H9 (cell line): Measurements from ENCODE around the gene SHTN1. TPM values are rescaled to one million over a fixed set of nuclear protein-coding genes. Genes with fewer than 3 reads are reported as not detected.

Experiments
- DNase-seq: peaks from one replicate; pipeline ENCODE4 v3.0.0-alpha.2; 2017
- H2AFZ ChIP-seq: one replicate; pipeline ENCODE4 v1.6.1; 2013; ENCODE audit warnings: mild to moderate bottlenecking, low read length, control low read depth, moderate library complexity
- H2AK5ac ChIP-seq: 2 replicates; pipeline ENCODE4 v1.6.1; 2013; ENCODE audit warnings: low read length, control low read depth, mixed read lengths; ENCODE audit not compliant: insufficient read length
- H2BK120ac ChIP-seq: one replicate; pipeline ENCODE4 v1.6.1; 2013; ENCODE audit warnings: low read depth, mild to moderate bottlenecking, low read length, control low read depth, inconsistent platforms; ENCODE audit not compliant: poor library complexity, severe bottlenecking
- H2BK12ac ChIP-seq: 2 replicates; pipeline ENCODE4 v1.6.1; 2013; ENCODE audit warnings: low read length, control low read depth, mixed read lengths, low read depth; ENCODE audit not compliant: insufficient read length
- H2BK15ac ChIP-seq: 2 replicates; pipeline ENCODE4 v1.6.1; 2013; ENCODE audit warnings: low read depth, low read length, control low read depth
- H2BK20ac ChIP-seq: one replicate; pipeline ENCODE4 v1.6.1; 2013; ENCODE audit warnings: low read depth, mild to moderate bottlenecking, low read length, control low read depth, inconsistent platforms; ENCODE audit not compliant: poor library complexity, severe bottlenecking
- H2BK5ac ChIP-seq: 2 replicates; pipeline ENCODE4 v1.6.1; 2013; ENCODE audit warnings: low read length, control low read depth, mixed read lengths; ENCODE audit not compliant: insufficient read length
- H3K14ac ChIP-seq: 2 replicates; pipeline ENCODE4 v1.6.1; 2013; ENCODE audit warnings: low read length, control low read depth; ENCODE audit not compliant: insufficient read depth
- H3K18ac ChIP-seq: 2 replicates; pipeline ENCODE4 v1.6.1; 2013; ENCODE audit warnings: low read depth, mild to moderate bottlenecking, mixed read lengths, low read length, control low read depth; ENCODE audit not compliant: insufficient read length
- H3K23ac ChIP-seq: 2 replicates; pipeline ENCODE4 v1.6.1; 2013; ENCODE audit warnings: low read length, control low read depth, mixed read lengths, low read depth; ENCODE audit not compliant: insufficient read length
- H3K23me2 ChIP-seq: 2 replicates; pipeline ENCODE4 v1.6.1; 2013; ENCODE audit warnings: low read depth, mild to moderate bottlenecking, mixed read lengths, low read length, control low read depth; ENCODE audit not compliant: insufficient read length, poor library complexity, severe bottlenecking
- H3K27ac ChIP-seq: 2 replicates; pipeline ENCODE4 v1.5.1; 2013; ENCODE audit warnings: low read length, control low read depth, mixed read lengths, low read depth; ENCODE audit not compliant: insufficient read length
- H3K27me3 ChIP-seq: 2 replicates; pipeline ENCODE4 v1.6.1; 2013; ENCODE audit warnings: low read length, control low read depth, inconsistent platforms; ENCODE audit not compliant: insufficient read depth
- H3K4ac ChIP-seq: 2 replicates; pipeline ENCODE4 v1.6.1; 2013; ENCODE audit warnings: low read depth, mild to moderate bottlenecking, control low read depth, inconsistent platforms, low read length, moderate library complexity
- H3K4me1 ChIP-seq: 2 replicates; pipeline ENCODE4 v1.6.1; 2013; ENCODE audit warnings: low read length, control low read depth, inconsistent platforms; ENCODE audit not compliant: insufficient read depth
- H3K4me2 ChIP-seq: 2 replicates; pipeline ENCODE4 v1.6.1; 2013; ENCODE audit warnings: low read length, control low read depth, mixed read lengths; ENCODE audit not compliant: insufficient read length, insufficient read depth
- H3K56ac ChIP-seq: 2 replicates; pipeline ENCODE4 v1.6.1; 2013; ENCODE audit warnings: low read depth, mild to moderate bottlenecking, mixed read lengths, low read length, control low read depth; ENCODE audit not compliant: insufficient read length
- H3K79me1 ChIP-seq: 2 replicates; pipeline ENCODE4 v1.6.1; 2013; ENCODE audit warnings: low read depth, mild to moderate bottlenecking, moderate library complexity, low read length, control low read depth, inconsistent platforms; ENCODE audit not compliant: insufficient read depth, poor library complexity, severe bottlenecking
- H3K79me2 ChIP-seq: 2 replicates; pipeline ENCODE4 v1.6.1; 2013; ENCODE audit warnings: low read length, control low read depth, inconsistent platforms; ENCODE audit not compliant: insufficient read depth
- H3K9ac ChIP-seq: 2 replicates; pipeline ENCODE4 v1.6.1; 2013; ENCODE audit warnings: low read length, control low read depth, mixed read lengths; ENCODE audit not compliant: insufficient read length; ENCODE audit errors: extremely low read depth
- H3K9me3 ChIP-seq: one replicate; pipeline ENCODE4 v1.6.1; 2013; ENCODE audit warnings: low read depth, low read length, inconsistent platforms; ENCODE audit not compliant: control insufficient read depth
- H3T11ph ChIP-seq: one replicate; pipeline ENCODE4 v1.6.1; 2013; ENCODE audit warnings: mild to moderate bottlenecking, low read length, control low read depth, inconsistent platforms
- H4K20me1 ChIP-seq: one replicate; pipeline ENCODE4 v1.6.1; 2013; ENCODE audit not compliant: control insufficient read depth, insufficient read length, insufficient read depth
- H4K5ac ChIP-seq: 2 replicates; pipeline ENCODE4 v1.6.1; 2013; ENCODE audit warnings: low read depth, mild to moderate bottlenecking, mixed read lengths, low read length, control low read depth; ENCODE audit not compliant: insufficient read length
- H4K8ac ChIP-seq: replicated peaks from 2 replicates; pipeline ENCODE4 v1.6.1; 2013; ENCODE audit warnings: low read length, control low read depth, mixed read lengths, low read depth; ENCODE audit not compliant: insufficient read length
- H4K91ac ChIP-seq: 2 replicates; pipeline ENCODE4 v1.6.1; 2013; ENCODE audit warnings: low read depth, mild to moderate bottlenecking, moderate library complexity, mixed read lengths, low read length, control low read depth; ENCODE audit not compliant: insufficient read length
- H3K27ac Mint-ChIP-seq, 3 experiments: 2 replicates in 2 of 3; 3 replicates in 1 of 3; pipeline ENCODE4 v1.8.0; 2020 to 2021; ENCODE audit warnings: mixed read lengths in 3 of 3, mild to moderate bottlenecking in 1 of 3, moderate library complexity in 1 of 3
- H3K27me3 Mint-ChIP-seq: 2 replicates; pipeline ENCODE4 v1.8.0; 2021; ENCODE audit warnings: low read depth, mild to moderate bottlenecking, moderate library complexity, mixed read lengths
- H3K36me3 Mint-ChIP-seq, 3 experiments: 2 replicates in 2 of 3; 3 replicates in 1 of 3; pipeline ENCODE4 v1.8.0; 2020 to 2021; ENCODE audit warnings: low read depth in 3 of 3, mixed read lengths in 3 of 3; ENCODE audit not compliant: insufficient read depth in 1 of 3
- H3K4me1 Mint-ChIP-seq, 2 experiments: 2 replicates each; pipeline ENCODE4 v1.8.0; 2020; ENCODE audit warnings: mixed read lengths in 2 of 2
- H3K4me3 Mint-ChIP-seq, 2 experiments: 2 replicates in 1 of 2; 3 replicates in 1 of 2; pipeline ENCODE4 v1.8.0; 2020 to 2021; ENCODE audit warnings: mild to moderate bottlenecking in 2 of 2, mixed read lengths in 2 of 2, moderate library complexity in 1 of 2
- H3K9me3 Mint-ChIP-seq, 2 experiments: 2 replicates in 1 of 2; 3 replicates in 1 of 2; pipeline ENCODE4 v1.8.0; 2020; ENCODE audit warnings: mild to moderate bottlenecking in 2 of 2, mixed read lengths in 2 of 2, moderate library complexity in 1 of 2
- WGBS: extraction: QIAGEN DNeasy Blood & Tissue Kit; methylation state at CpG from one replicate; pipeline ENCODE4 v1.1.7; 2013; ENCODE audit warnings: missing lambda C conversion rate, low lambda C conversion rate, mixed read lengths; ENCODE audit not compliant: insufficient read length; ENCODE audit errors: extremely low coverage; 5-methylcytosine and 5-hydroxymethylcytosine counted together
- total RNA-seq: library from RNA; stranded (reverse); gene quantifications from 2 replicates; pipeline ENCODE4 v1.2.1, GENCODE V29; 2021
- TF ChIP-seq, protein P1 (sequence below): fragments of 200-600 bp; sonication (generic); conservative IDR thresholded peaks from 3 replicates; pipeline ENCODE4 v1.8.0; 2021; ENCODE audit warnings: antibody characterized with exemption, mild to moderate bottlenecking

The SHTN1 gene
- total RNA-seq, 1 experiment from 2014 or later, result 22.1 TPM

- H4K8ac ChIP-seq, result no peak overlapping the region
- H3K14ac ChIP-seq, result no peak overlapping the region
- H3K9ac ChIP-seq, result no peak overlapping the region
- no peaks in the 10 kb centered on the region for H3K27me3 ChIP-seq
- DNase-seq, result no peak
- H3K27ac Mint-ChIP-seq, result no peak overlapping the region; a peak in 1 of 7 replicates
- no peaks in the 10 kb centered on the region for H3K27me3 Mint-ChIP-seq
- no peak overlapping the region for H3T11ph ChIP-seq
- H3K4me2 ChIP-seq, result no peak overlapping the region
- no peaks in the 10 kb centered on the region for H4K20me1 ChIP-seq
- H3K4ac ChIP-seq, result no peak overlapping the region
- H3K9me3 Mint-ChIP-seq, result no peaks in the 10 kb centered on the region
- no peak overlapping the region for H2AK5ac ChIP-seq
- H3K27ac ChIP-seq, result no peak overlapping the region
- no peaks in the 10 kb centered on the region for H3K79me2 ChIP-seq
- H2BK5ac ChIP-seq, result no peak overlapping the region
- H2BK120ac ChIP-seq, result no peak overlapping the region
- H4K5ac ChIP-seq, result no peak overlapping the region
- H2BK15ac ChIP-seq, result no peak overlapping the region
- H2BK12ac ChIP-seq, result no peak overlapping the region
- no peak overlapping the region for H3K18ac ChIP-seq
- H4K91ac ChIP-seq, result no peak overlapping the region
- H3K4me3 Mint-ChIP-seq, result no peak overlapping the region
- no peak overlapping the region for H3K23ac ChIP-seq
- H3K79me1 ChIP-seq, result no peaks in the 10 kb centered on the region
- H3K23me2 ChIP-seq, result no peaks in the 10 kb centered on the region
- H2BK20ac ChIP-seq, result no peak overlapping the region
- no peaks in the 10 kb centered on the region for H3K9me3 ChIP-seq
- no CpG with 5 or more reads among the region's 2 CpGs for WGBS
- H3K36me3 Mint-ChIP-seq, result peaks cover 6 to 35% (median 28%) of the 10 kb centered on the region in 3 experiments; a peak in 6 of 7 replicates
- no peak overlapping the region for H2AFZ ChIP-seq
- no peaks in the 10 kb centered on the region for H3K4me1 ChIP-seq
- TF ChIP-seq, protein P1, sequence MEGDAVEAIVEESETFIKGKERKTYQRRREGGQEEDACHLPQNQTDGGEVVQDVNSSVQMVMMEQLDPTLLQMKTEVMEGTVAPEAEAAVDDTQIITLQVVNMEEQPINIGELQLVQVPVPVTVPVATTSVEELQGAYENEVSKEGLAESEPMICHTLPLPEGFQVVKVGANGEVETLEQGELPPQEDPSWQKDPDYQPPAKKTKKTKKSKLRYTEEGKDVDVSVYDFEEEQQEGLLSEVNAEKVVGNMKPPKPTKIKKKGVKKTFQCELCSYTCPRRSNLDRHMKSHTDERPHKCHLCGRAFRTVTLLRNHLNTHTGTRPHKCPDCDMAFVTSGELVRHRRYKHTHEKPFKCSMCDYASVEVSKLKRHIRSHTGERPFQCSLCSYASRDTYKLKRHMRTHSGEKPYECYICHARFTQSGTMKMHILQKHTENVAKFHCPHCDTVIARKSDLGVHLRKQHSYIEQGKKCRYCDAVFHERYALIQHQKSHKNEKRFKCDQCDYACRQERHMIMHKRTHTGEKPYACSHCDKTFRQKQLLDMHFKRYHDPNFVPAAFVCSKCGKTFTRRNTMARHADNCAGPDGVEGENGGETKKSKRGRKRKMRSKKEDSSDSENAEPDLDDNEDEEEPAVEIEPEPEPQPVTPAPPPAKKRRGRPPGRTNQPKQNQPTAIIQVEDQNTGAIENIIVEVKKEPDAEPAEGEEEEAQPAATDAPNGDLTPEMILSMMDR, result no peak
- H3K4me1 Mint-ChIP-seq, result peaks cover 8 to 17% of the 10 kb centered on the region in 2 experiments
- no peak overlapping the region for H3K56ac ChIP-seq
These were observed 86.4 kb downstream of the SHTN1 start for GRCh38 chr10:116918583-116918982.
